HL-60/S4 (cell line): ENCODE measurements around the gene RNFT2.

Experiments
- in situ Hi-C: fragments of 300-500 bp; cut with MboI; formaldehyde crosslinking; loops from 2 replicates; pipeline ENCODE4 v1.14.3; 2022; ENCODE audit warnings: low sequenced_read_pairs

Gene RNFT2, protein sequence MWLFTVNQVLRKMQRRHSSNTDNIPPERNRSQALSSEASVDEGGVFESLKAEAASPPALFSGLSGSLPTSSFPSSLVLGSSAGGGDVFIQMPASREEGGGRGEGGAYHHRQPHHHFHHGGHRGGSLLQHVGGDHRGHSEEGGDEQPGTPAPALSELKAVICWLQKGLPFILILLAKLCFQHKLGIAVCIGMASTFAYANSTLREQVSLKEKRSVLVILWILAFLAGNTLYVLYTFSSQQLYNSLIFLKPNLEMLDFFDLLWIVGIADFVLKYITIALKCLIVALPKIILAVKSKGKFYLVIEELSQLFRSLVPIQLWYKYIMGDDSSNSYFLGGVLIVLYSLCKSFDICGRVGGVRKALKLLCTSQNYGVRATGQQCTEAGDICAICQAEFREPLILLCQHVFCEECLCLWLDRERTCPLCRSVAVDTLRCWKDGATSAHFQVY

DNA sequence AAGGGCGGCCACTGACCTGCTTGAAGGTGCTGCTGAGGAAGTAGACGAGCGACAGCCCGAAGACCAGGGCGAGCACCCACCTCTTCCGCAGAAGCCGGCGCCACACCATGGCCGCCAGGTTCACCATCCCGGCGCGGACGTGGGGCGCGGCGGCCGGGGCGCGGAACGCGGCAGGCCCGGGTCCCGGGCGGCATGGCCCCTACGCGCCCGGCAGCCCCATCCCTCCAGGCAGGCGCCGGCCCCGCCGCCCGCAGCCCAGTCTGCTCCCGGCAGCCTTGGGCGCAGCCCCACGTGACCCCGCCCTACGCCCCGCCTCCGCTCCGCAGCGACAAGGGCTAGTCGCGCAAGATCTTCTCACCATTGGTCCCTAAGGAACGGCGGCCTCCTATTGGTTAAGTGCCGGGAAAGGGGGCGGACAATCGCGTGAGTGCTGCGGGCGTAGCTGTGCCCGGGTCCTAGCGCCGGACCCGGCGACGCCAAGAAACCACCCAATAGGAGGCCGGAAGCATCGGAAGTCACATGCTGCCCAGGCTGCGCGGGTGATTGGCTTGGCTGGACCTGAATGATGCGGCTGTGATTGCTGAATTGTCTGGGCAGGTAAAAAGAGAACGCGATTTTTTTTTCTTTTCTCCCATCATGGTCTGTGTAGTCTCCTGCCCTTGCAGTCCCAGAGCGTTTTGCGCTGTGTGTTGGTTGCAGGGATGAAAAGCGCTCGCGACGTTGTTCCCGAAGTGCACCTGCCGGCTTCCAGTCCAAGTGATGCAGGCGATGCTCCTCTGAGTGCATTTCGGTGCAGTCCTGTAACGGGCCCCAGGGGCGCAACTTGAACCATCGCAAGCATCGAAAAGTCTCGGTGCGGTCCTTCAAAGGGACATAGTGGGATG lies at the start of gene RNFT2, which contains the start of gene SPRING1:
Gene RNFT2 (plus strand): TSS at position 542 of the 884 bp plus-strand sequence. CDS start 2,183 bp downstream, outside the sequence.
Gene SPRING1 (minus strand): TSS at position 296 of the 884 bp plus-strand sequence. CDS start 169 bp downstream, at position 127.
- in situ Hi-C loops = no loop called here

DNA sequence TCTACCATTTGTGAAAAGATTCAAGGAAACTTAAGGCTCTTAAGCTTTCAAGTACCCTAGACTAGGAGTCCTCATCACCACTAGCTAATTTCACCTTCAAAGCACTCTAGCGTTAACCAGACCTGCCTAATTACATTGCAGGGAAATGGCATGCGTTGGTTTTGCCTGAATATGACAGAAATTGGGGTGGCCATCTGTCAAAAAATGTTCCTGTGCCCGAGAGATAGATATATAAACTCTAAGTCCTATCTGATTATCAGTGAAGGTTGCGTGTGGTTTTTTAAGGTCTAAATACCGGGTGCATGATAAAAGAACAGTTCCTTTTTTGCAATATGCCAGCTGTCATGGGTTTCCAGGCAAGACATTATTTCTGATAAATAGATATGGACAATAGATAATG lies 48.6 kb upstream of the RNFT2 start:
- in situ Hi-C loops = no loop called here

GRCh38 chr12:116689979-116690744 lies 48.0 kb upstream of the RNFT2 start:
- in situ Hi-C loops = no loop called here

- in situ Hi-C loops = no loop called here
These were observed 46.9 kb upstream of the RNFT2 start for GRCh38 chr12:116691205-116691604.

DNA sequence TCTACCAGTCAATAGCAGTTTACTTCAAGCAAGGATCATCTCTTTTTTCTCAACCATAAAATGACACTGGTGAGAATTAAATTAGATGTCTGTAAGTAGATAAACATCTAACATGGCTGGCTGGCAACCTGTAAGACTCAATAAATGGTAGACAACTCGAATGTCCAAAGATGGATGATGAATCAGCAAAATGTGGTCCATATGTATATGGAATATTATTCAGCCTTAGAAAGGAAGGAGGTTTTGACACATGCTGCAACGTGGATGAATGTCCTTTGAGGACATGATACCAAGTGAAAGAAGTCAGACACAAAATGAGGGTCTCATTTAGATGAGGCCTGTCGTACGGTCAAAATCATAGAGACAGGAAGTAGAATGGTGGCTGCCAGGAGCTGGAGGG lies 46.5 kb upstream of the RNFT2 start:
- in situ Hi-C loops = no loop called here

DNA sequence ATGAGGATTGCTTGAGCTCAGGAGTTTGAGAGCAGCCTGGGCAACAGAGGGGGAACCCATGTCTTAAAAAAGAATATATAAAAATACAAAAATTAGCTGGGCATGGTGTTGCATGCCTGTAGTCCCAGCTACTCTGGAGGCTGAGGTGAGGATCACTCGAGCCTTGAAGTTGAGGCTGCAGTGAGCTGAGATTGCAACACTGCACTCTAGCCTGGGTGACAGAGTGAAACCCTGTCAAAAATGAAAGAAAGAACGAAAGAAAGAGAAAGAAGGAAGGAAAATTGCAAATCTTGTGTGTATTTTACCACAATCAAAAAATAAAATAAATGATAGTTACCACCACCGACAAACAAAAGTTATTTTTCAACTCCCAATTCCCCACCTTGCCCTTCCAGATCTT lies 45.5 kb upstream of the RNFT2 start:
- in situ Hi-C loops = no loop called here

DNA sequence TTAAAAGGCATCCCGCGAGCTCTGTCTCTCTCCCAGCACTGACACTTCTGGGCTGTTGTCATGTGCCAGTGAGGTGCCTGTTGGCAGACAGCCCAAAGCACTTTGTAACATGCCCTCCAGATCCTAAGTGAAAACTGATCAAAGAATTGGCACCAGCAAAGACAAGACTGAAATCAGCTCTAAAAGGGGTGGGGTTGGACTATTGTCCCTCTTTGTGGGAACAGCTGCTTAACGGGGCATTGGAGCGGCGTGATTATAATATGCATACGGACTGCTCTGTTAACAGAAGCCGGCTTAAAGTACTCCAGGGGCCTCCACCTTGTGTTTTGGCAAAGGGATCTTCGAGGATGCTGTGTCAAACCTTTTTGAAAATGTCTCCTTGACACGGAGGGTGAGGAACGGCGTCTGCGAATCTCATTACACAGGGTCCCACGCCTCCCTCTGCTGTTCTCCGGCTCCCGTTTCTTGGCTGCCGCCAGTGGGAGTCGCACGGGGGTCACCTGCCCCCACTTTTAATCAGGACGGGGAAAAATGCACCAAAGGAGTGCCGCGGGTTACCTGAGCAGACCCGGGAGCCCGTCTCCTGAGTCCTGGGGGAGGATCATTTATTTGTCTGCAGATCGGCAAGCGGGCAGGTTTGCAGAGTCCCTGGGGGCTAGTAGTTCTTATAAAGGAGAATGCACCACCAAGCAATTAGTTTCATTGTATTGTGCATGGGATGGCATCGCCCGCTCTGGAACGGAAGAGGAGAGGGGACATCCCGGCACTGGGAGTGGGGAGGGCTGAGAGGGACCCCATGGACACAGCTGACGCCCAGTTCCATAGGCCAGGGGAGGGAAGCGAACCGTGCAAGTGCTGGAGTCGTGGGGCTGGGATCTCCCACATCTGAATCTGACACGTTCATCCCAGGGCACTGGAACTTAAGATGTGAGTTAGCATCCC lies 44.6 kb upstream of the RNFT2 start:
- in situ Hi-C loops = no loop called here

GRCh38 chr12:116694653-116695463 lies 43.3 kb upstream of the RNFT2 start:
- in situ Hi-C loops = no loop called here

GRCh38 chr12:116695464-116695725 lies 42.7 kb upstream of the RNFT2 start:
- in situ Hi-C loops = no loop called here

- in situ Hi-C loops = no loop called here
These were observed 40.8 kb upstream of the RNFT2 start for GRCh38 chr12:116697305-116697704.

GRCh38 chr12:116697716-116698115 lies 40.4 kb upstream of the RNFT2 start:
- in situ Hi-C loops = no loop called here

GRCh38 chr12:116698116-116698515 lies 40.0 kb upstream of the RNFT2 start:
- in situ Hi-C loops = no loop called here

- in situ Hi-C loops = no loop called here
These were observed 39.5 kb upstream of the RNFT2 start for GRCh38 chr12:116698554-116699075.

DNA sequence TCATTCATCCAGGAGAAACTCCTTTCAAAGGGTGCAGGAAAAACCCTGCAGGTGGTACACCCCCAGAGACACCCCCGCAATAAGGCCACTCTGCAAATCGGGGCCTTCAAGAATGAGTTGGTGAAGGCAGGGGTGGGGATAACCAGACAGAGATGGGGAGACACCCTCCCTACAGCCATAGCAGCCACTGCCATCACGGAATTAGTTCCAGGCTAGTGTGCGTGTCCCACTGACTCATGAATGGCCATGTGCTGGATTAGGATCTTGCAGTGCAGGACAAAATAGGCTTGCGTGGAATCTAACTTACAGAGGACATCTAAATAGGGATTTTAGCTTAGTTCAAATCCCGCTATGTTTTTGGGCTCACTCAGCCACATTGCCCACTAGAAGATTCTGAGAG lies 38.0 kb upstream of the RNFT2 start:
- in situ Hi-C loops = no loop called here

DNA sequence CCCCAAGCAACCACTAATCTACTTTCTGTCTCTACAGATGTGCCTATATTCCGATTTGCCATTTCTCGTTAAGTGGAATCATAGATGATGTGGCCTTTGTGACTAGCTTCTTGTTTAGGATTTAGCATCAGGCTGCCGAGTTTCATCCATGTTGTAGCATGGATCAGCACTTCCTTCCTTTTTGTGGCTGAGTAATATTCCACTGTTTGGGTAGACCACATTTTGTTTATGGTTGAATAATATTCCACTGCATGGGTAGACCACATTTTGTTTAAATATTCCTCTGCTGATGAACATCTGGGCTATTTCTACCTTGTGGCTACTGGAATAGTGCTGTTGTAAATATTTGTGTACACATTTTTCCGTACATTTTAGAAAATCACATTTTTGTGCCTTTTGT lies 36.7 kb upstream of the RNFT2 start:
- in situ Hi-C loops = no loop called here

GRCh38 chr12:116703214-116703795 lies 34.8 kb upstream of the RNFT2 start:
- in situ Hi-C loops = no loop called here

- in situ Hi-C loops = no loop called here
These were observed 30.4 kb upstream of the RNFT2 start for GRCh38 chr12:116707751-116708150.

- in situ Hi-C loops = no loop called here
These were observed 29.0 kb upstream of the RNFT2 start for GRCh38 chr12:116708826-116709756.
